Chondrocyte (in vitro differentiated cells): ENCODE data around the gene CRAT. TPM values are rescaled to one million over a fixed set of nuclear protein-coding genes. Genes with fewer than 3 reads are reported as not detected.
"Not testable (repeated sequence)": the region's sequence is repeated elsewhere in the genome, so short reads cannot be mapped to it uniquely, and the experiment has no call there.

Experiments
- DNase-seq: peaks from one replicate; pipeline ENCODE4 v3.0.0; 2021; ENCODE audit warnings: mixed read lengths, low spot score
- H3K27ac Mint-ChIP-seq: one replicate; pipeline ENCODE4 v1.8.0; 2021; ENCODE audit warnings: mild to moderate bottlenecking, moderate library complexity, mixed read lengths; ENCODE audit not compliant: unreplicated experiment
- H3K27me3 Mint-ChIP-seq: 2 replicates; pipeline ENCODE4 v1.8.0; 2021; ENCODE audit warnings: low read depth, mixed read lengths
- H3K36me3 Mint-ChIP-seq: 2 replicates; pipeline ENCODE4 v1.8.0; 2021; ENCODE audit warnings: low read depth, mixed read lengths
- H3K4me1 Mint-ChIP-seq: 2 replicates; pipeline ENCODE4 v1.8.0; 2021; ENCODE audit warnings: low read depth, mild to moderate bottlenecking, mixed read lengths
- H3K4me3 Mint-ChIP-seq: one replicate; pipeline ENCODE4 v1.8.0; 2021; ENCODE audit warnings: mild to moderate bottlenecking, moderate library complexity, mixed read lengths; ENCODE audit not compliant: unreplicated experiment
- H3K9me3 Mint-ChIP-seq: 2 replicates; pipeline ENCODE4 v1.8.0; 2021; ENCODE audit warnings: low read depth, mixed read lengths
- CTCF ChIP-seq: fragments of 200-600 bp; sonication (generic); IDR thresholded peaks from 2 replicates; pipeline ENCODE4 v1.5.0; 2021; ENCODE audit warnings: antibody characterized with exemption, mild to moderate bottlenecking, moderate library complexity
- total RNA-seq: library from RNA; stranded (reverse); gene quantifications from 3 replicates; pipeline ENCODE4 v1.2.1, GENCODE V29; 2021

CRAT gene
- total RNA-seq, 1 donor from 2014 or later: 49.0 TPM

GRCh38 chr9:129130791-129131190, 20.2 kb upstream of the CRAT start:
- H3K27me3 Mint-ChIP-seq: no peaks in the 10 kb centered on the region
- peaks cover 19% of the 10 kb centered on the region for H3K36me3 Mint-ChIP-seq
- DNase-seq: no peak
- no peak for TF ChIP-seq CTCF
- no peak overlapping the region for H3K27ac Mint-ChIP-seq
- H3K4me3 Mint-ChIP-seq: no peak overlapping the region
- no peaks in the 10 kb centered on the region for H3K9me3 Mint-ChIP-seq
- H3K4me1 Mint-ChIP-seq: peaks cover 15% of the 10 kb centered on the region

- not testable (repeated sequence) for DNase-seq, H3K9me3 Mint-ChIP-seq, H3K4me3 Mint-ChIP-seq, H3K27me3 Mint-ChIP-seq, H3K27ac Mint-ChIP-seq
- Mint-ChIP-seq H3K36me3 (peaks cover 19% of the 10 kb centered on the region), H3K4me1 (peaks cover 20% of the 10 kb centered on the region)
These were observed 19.7 kb upstream of the CRAT start for GRCh38 chr9:129130271-129130670.

- TF ChIP-seq CTCF: no peak
- H3K4me3 Mint-ChIP-seq: no peak overlapping the region
- H3K9me3 Mint-ChIP-seq: no peaks in the 10 kb centered on the region
- H3K4me1 Mint-ChIP-seq: peaks cover 21% of the 10 kb centered on the region
- H3K27ac Mint-ChIP-seq: no peak overlapping the region
- no peaks in the 10 kb centered on the region for H3K27me3 Mint-ChIP-seq
- H3K36me3 Mint-ChIP-seq: peaks cover 20% of the 10 kb centered on the region
- DNase-seq: no peak
These were observed 18.1 kb upstream of the CRAT start for GRCh38 chr9:129128689-129129088.

GRCh38 chr9:129126749-129127618, 16.4 kb upstream of the CRAT start:
- H3K4me1 Mint-ChIP-seq: peaks cover 20% of the 10 kb centered on the region
- TF ChIP-seq CTCF: no peak
- no peak for DNase-seq
- H3K4me3 Mint-ChIP-seq: no peak overlapping the region
- peak overlapping the region; percentile 32 for H3K27ac Mint-ChIP-seq
- peaks cover 20% of the 10 kb centered on the region for H3K36me3 Mint-ChIP-seq
- no peaks in the 10 kb centered on the region for H3K27me3 Mint-ChIP-seq
- H3K9me3 Mint-ChIP-seq: no peaks in the 10 kb centered on the region

GRCh38 chr9:129125478-129125877, 14.9 kb upstream of the CRAT start:
- Mint-ChIP-seq H3K4me3 (no peak overlapping the region), H3K36me3 (peaks cover 24% of the 10 kb centered on the region), H3K27ac (peak overlapping the region; percentile 57), H3K9me3 (no peaks in the 10 kb centered on the region), H3K27me3 (no peaks in the 10 kb centered on the region), H3K4me1 (peaks cover 30% of the 10 kb centered on the region)
- no peak for DNase-seq
- TF ChIP-seq CTCF: no peak
